ENCODE results near the gene GAA.

Gene GAA

GRCh38 chr17:80097844-80098691 is 3.3 kb upstream of the GAA start:
- DNase-seq (ENCODE audit: low read depth), result no peak
- TF ChIP-seq CTCF (IDR thresholded peaks at IDR 0.05; ENCODE audit: insufficient read depth, low read depth, low read length, missing control alignments), result no peak
- H3K4me3 ChIP-seq (ENCODE audit: low read depth, low read length), result no peak overlapping the region

GRCh38 chr17:80099291-80100034 is 1.9 kb upstream of the GAA start:
- no peak for DNase-seq (ENCODE audit: low read depth)

GRCh38 chr17:80100035-80100323 is 1.4 kb upstream of the GAA start:
- no peak overlapping the region for H3K4me3 ChIP-seq (ENCODE audit: low read depth, low read length)
- no peak for DNase-seq (ENCODE audit: low read depth)
- TF ChIP-seq CTCF (IDR thresholded peaks at IDR 0.05; ENCODE audit: insufficient read depth, low read depth, low read length, missing control alignments), result no peak

More at GRCh38 chr17:80099291-80100034, 1.9 kb upstream of the GAA start:
- H3K4me3 ChIP-seq (ENCODE audit: low read depth, low read length), result no peak overlapping the region
- TF ChIP-seq CTCF (IDR thresholded peaks at IDR 0.05; ENCODE audit: insufficient read depth, low read depth, low read length, missing control alignments), result no peak

- TF ChIP-seq CTCF (IDR thresholded peaks at IDR 0.05; ENCODE audit: insufficient read depth, low read depth, low read length, missing control alignments), result no peak
- H3K4me3 ChIP-seq (ENCODE audit: low read depth, low read length), result peak overlapping the region; percentile 74
- DNase-seq (ENCODE audit: low read depth), result peak; percentile 20
Observed at GRCh38 chr17:80101946-80102663, 724 bp downstream of the GAA start.

GRCh38 chr17:80102664-80103448 is 1.5 kb downstream of the GAA start:
- no peak overlapping the region for H3K4me3 ChIP-seq (ENCODE audit: low read depth, low read length)
- TF ChIP-seq CTCF (IDR thresholded peaks at IDR 0.05; ENCODE audit: insufficient read depth, low read depth, low read length, missing control alignments), result no peak
- DNase-seq (ENCODE audit: low read depth), result no peak

GRCh38 chr17:80103449-80104085 is 2.2 kb downstream of the GAA start:
- H3K4me3 ChIP-seq (ENCODE audit: low read depth, low read length), result no peak overlapping the region
- no peak for TF ChIP-seq CTCF (IDR thresholded peaks at IDR 0.05; ENCODE audit: insufficient read depth, low read depth, low read length, missing control alignments)

More at GRCh38 chr17:80103449-80104085, 2.2 kb downstream of the GAA start:
- no peak for DNase-seq (ENCODE audit: low read depth)
